OCI-LY7 (cell line): ENCODE results near the gene SSRP1.

ENCODE experiments used
- EZH2phosphoT487 ChIP-seq: fragments of 200-600 bp; sonication (generic); IDR thresholded peaks from 2 replicates; pipeline ENCODE4 v1.6.1; 2018; ENCODE audit warnings: low read depth, borderline replicate concordance, mild to moderate bottlenecking, mixed run types, antibody characterized with exemption, low read length, moderate library complexity, mixed read lengths
- TF ChIP-seq, protein P1 (sequence below): fragments of 200-600 bp; sonication (generic); conservative IDR thresholded peaks from 2 replicates; pipeline ENCODE4 v1.5.1; 2014; ENCODE audit warnings: mild to moderate bottlenecking, antibody characterized with exemption, low read length, moderate library complexity, mixed read lengths

- TF ChIP-seq, protein P1, sequence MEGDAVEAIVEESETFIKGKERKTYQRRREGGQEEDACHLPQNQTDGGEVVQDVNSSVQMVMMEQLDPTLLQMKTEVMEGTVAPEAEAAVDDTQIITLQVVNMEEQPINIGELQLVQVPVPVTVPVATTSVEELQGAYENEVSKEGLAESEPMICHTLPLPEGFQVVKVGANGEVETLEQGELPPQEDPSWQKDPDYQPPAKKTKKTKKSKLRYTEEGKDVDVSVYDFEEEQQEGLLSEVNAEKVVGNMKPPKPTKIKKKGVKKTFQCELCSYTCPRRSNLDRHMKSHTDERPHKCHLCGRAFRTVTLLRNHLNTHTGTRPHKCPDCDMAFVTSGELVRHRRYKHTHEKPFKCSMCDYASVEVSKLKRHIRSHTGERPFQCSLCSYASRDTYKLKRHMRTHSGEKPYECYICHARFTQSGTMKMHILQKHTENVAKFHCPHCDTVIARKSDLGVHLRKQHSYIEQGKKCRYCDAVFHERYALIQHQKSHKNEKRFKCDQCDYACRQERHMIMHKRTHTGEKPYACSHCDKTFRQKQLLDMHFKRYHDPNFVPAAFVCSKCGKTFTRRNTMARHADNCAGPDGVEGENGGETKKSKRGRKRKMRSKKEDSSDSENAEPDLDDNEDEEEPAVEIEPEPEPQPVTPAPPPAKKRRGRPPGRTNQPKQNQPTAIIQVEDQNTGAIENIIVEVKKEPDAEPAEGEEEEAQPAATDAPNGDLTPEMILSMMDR, result no peak
- no peak for TF ChIP-seq EZH2phosphoT487
Observed at GRCh38 chr11:57344826-57345225, 9.1 kb upstream of the SSRP1 start.
